UCSD-AML1 (cell line): ENCODE measurements around the gene CSTPP1.
"Not testable (repeated sequence)": the region's sequence is repeated elsewhere in the genome, so short reads cannot be mapped to it uniquely, and the experiment has no call there.

Source experiments
- DNase-seq: peaks from one replicate; lab custom pipeline; 2025; ENCODE audit not compliant: unreplicated experiment; lab: John Stamatoyannopoulos, UW

CSTPP1 gene

DNA sequence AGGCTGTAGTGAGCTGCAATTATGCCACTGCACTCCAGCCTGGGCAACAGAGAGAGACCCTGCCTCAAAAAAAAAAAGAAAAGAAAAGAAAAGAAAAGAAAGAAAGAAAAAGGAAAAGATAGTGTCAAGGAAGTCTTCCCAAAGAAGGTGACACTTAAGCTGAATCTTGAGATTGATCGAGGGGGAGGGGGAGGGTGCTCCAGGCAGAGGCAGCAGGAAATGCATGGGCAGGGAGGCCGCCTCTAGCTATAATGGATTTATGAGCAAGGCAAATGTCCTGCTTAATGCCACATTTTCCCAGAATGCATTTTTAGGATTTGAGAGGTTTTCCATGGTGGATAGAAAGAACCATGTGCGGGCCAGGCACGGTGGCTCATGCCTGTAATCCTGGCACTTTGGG lies 264.5 kb downstream of the CSTPP1 start:
- no peak for DNase-seq

GRCh38 chr11:47202576-47202975 lies 266.0 kb downstream of the CSTPP1 start:
- DNase-seq = no peak

DNA sequence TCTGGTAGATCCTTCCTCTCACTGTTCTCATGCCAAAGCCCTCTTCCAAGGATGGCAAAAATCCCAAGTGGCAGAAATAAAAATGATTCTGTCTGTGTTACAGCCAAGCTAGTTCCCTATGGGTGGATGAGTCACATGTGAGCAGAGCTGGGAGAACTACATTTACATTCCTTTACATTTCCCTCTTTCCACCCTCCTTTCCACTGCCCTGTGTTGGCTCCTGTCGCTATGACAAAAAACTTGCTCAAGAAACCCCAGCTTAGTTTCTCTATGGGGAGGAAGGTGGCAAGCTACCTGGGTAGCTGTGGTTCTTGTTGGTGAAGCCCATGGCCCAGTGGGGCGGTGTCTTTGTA lies 268.1 kb downstream of the CSTPP1 start:
- DNase-seq = no peak

- not testable (repeated sequence) for DNase-seq
These were observed 270.0 kb downstream of the CSTPP1 start for GRCh38 chr11:47206577-47206976.

DNA sequence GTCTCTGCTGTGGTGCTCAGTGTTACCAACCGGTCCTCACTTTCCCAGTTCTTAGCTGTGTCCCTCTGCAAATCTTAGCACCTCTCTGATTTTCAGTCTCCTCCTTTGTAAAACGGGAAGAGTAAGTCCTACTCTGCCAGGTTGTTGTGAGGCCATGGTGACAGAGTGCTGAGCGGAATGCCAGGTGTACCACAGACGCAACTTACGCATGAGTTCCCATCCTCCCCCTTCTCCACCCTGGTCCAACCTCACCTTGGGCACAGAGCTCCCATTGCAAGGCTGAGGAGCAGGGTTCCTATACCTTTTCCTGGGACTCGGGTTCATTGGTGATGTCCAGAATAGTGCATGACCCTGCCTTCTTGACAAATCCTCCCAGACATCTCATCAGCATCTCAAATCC lies 270.9 kb downstream of the CSTPP1 start:
- no peak for DNase-seq

- DNase-seq = not testable (repeated sequence)
These were observed 271.5 kb downstream of the CSTPP1 start for GRCh38 chr11:47208008-47208552.

DNA sequence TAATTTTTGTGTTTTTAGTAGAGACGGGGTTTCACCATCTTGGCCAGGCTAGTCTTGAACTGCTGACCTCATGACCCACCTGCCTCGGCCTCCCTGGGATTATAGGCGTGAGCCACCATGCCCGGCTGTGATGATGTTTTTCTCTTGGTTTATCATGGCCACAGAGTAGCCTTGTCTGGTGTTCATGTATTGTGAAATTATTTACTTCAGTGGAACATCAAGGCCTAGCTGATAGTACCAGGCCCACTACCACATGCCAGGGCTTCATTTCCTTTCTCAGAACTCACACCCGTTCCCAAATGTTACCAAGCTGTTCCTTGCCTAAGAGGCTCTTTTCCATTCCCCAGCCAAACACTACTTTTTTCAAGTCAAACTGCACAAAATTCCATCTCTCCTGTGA lies 272.1 kb downstream of the CSTPP1 start:
- no peak for DNase-seq
